Vagina (tissue), 2 donors: Measurements from ENCODE around the gene RHBDD1.

Experiments
- CTCF ChIP-seq, 3 experiments: fragments of 450-650 bp in 2 of 3; fragments of 200-600 bp in 1 of 3; sonication (generic) in 1 of 3; IDR thresholded peaks; one replicate each; pipeline ENCODE4 v1.5.1; 2017 to 2019; ENCODE audit warnings: antibody characterized with exemption in 3 of 3, mild to moderate bottlenecking in 2 of 3, moderate library complexity in 2 of 3
- POLR2A ChIP-seq, 2 donors: fragments of 450-650 bp; IDR thresholded peaks; one replicate each; pipeline ENCODE4 v1.6.1; 2017; ENCODE audit warnings: antibody characterized with exemption in 2 of 2, mild to moderate bottlenecking in 2 of 2, moderate library complexity in 2 of 2
- POLR2AphosphoS5 ChIP-seq, 2 donors: sonication (generic); formaldehyde crosslinking; IDR thresholded peaks; one replicate each; pipeline ENCODE4 v1.9.0; 2017; ENCODE audit warnings: antibody characterized with exemption in 2 of 2, mild to moderate bottlenecking in 2 of 2, low read depth in 1 of 2; ENCODE audit not compliant: insufficient read depth in 1 of 2

- TF ChIP-seq POLR2A (IDR thresholded peaks at IDR 0.05) = no peak
- no peak for TF ChIP-seq CTCF (IDR thresholded peaks at IDR 0.05)
- TF ChIP-seq POLR2AphosphoS5 (IDR thresholded peaks at IDR 0.05; ENCODE audit: insufficient read depth in 1 of 2, low read depth in 1 of 2) = no peak
These were observed 58.9 kb downstream of the RHBDD1 start for GRCh38 chr2:226894752-226895151.
